Measurements from ENCODE around the gene ASCC2.

The ASCC2 gene

DNA sequence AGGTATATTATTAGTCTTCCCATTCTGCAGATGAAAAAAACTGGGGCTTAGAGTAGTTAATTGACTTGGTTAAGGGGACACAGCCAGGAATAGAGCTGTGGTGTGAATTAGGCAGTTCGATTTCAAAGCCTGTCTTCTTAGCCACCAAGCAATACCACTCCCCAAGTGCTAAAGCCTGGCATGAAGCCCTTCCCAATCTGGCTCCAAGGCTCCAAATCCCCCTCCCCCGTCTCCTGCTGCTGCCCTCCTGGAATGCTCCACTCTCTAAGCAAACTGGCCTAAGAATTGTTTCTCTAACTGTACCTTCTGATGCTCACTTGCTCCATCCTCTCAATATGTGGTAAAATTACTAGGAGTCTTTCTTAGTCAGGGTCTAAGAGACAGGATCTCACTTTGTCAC, 18.6 kb downstream of the ASCC2 start:
- H2AFZ ChIP-seq, result no peak overlapping the region
- no peaks in the 10 kb centered on the region for H3K4me1 ChIP-seq
- no peak overlapping the region for H3K4me3 ChIP-seq (ENCODE audit: low read depth, low read length)
- H3K27me3 ChIP-seq (ENCODE audit: control insufficient read depth, insufficient read depth, low read length), result no peaks in the 10 kb centered on the region
- H3K9me3 ChIP-seq (ENCODE audit: control insufficient read depth, low read length), result no peaks in the 10 kb centered on the region
- TF ChIP-seq, protein P1, sequence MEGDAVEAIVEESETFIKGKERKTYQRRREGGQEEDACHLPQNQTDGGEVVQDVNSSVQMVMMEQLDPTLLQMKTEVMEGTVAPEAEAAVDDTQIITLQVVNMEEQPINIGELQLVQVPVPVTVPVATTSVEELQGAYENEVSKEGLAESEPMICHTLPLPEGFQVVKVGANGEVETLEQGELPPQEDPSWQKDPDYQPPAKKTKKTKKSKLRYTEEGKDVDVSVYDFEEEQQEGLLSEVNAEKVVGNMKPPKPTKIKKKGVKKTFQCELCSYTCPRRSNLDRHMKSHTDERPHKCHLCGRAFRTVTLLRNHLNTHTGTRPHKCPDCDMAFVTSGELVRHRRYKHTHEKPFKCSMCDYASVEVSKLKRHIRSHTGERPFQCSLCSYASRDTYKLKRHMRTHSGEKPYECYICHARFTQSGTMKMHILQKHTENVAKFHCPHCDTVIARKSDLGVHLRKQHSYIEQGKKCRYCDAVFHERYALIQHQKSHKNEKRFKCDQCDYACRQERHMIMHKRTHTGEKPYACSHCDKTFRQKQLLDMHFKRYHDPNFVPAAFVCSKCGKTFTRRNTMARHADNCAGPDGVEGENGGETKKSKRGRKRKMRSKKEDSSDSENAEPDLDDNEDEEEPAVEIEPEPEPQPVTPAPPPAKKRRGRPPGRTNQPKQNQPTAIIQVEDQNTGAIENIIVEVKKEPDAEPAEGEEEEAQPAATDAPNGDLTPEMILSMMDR (IDR thresholded peaks at IDR 0.05), result no peak
- H3K36me3 ChIP-seq (ENCODE audit: control insufficient read depth, insufficient read depth, low read length), result no peaks in the 10 kb centered on the region
- no peak overlapping the region for H3K9ac ChIP-seq
- no peaks in the 10 kb centered on the region for H3K79me2 ChIP-seq
- H3K27ac ChIP-seq, result no peak overlapping the region
- H3K4me2 ChIP-seq (ENCODE audit: low read length), result no peak overlapping the region

DNA sequence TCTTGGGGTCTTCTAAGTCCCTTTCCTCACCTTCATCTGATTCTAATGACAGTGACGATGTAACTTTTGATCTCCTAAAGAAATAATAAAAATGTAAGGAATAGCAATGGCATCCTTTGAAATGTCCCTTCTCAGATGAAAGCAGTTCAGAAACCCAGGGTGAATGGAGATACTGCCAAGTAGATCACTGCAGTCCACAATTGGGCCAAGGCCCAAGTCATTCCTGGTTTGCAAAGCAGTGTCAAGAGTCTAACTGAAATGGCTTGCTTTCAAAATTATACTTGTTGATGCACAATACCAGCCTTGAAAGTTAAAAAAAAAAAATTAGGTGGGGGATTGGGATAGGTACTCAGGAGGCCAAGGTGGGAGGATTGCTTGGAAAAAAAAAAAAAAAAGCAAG, 20.4 kb downstream of the ASCC2 start:
- H3K4me2 ChIP-seq (ENCODE audit: low read length), result no peak overlapping the region
- no peak overlapping the region for H3K4me3 ChIP-seq (ENCODE audit: low read depth, low read length)
- no peak overlapping the region for H3K9ac ChIP-seq
- TF ChIP-seq, protein P1 (IDR thresholded peaks at IDR 0.05), result no peak
- H3K27ac ChIP-seq, result no peak overlapping the region
- no peaks in the 10 kb centered on the region for H3K36me3 ChIP-seq (ENCODE audit: control insufficient read depth, insufficient read depth, low read length)
- no peaks in the 10 kb centered on the region for H3K27me3 ChIP-seq (ENCODE audit: control insufficient read depth, insufficient read depth, low read length)
- no peaks in the 10 kb centered on the region for H3K79me2 ChIP-seq
- H2AFZ ChIP-seq, result no peak overlapping the region
- no peaks in the 10 kb centered on the region for H3K9me3 ChIP-seq (ENCODE audit: control insufficient read depth, low read length)
- H3K4me1 ChIP-seq, result no peaks in the 10 kb centered on the region

DNA sequence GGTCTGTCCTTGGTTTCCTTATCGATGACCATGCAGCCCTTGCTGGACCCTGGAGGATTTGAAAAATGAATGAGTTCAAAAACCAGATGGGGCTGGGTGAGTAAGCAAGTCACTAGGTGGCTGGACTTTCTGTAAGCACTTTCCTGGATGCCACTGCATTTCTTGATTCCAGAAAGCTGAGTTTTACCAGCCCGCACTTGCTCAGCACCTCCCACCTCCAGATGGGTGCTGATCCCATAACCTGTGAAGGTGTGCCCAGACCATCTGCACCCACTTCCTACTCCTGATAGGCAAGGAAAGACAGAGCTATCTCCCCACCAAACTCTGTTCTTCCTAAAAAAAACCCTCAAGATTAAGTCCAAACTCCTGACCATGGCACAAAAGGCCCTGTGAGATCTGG, 21.1 kb downstream of the ASCC2 start:
- no peaks in the 10 kb centered on the region for H3K4me1 ChIP-seq
- H3K27ac ChIP-seq, result no peak overlapping the region
- no peaks in the 10 kb centered on the region for H3K9me3 ChIP-seq (ENCODE audit: control insufficient read depth, low read length)
- no peak overlapping the region for H3K4me2 ChIP-seq (ENCODE audit: low read length)
- no peaks in the 10 kb centered on the region for H3K79me2 ChIP-seq
- no peak overlapping the region for H3K4me3 ChIP-seq (ENCODE audit: low read depth, low read length)
- H3K9ac ChIP-seq, result no peak overlapping the region
- no peaks in the 10 kb centered on the region for H3K27me3 ChIP-seq (ENCODE audit: control insufficient read depth, insufficient read depth, low read length)
- TF ChIP-seq, protein P1 (IDR thresholded peaks at IDR 0.05), result no peak
- no peaks in the 10 kb centered on the region for H3K36me3 ChIP-seq (ENCODE audit: control insufficient read depth, insufficient read depth, low read length)
- H2AFZ ChIP-seq, result no peak overlapping the region

DNA sequence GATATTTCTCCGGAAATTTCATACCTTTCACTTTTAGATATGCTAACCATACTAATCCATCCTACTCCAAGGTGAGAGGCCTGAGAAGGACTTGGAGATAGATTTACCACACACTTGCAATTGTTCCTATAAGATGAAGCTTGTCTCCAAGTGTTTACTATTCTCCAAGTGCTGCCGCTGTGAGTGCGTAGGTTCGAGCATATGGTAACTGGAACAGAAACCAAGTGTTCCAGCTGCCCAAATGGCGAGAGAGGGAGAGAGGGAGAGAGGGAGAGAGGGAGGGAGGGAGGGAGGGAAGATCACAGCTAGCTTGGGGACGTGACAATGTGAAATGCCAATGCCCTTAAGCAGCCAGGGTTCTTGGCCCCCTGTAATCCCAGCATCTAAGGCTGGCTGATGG, 21.5 kb downstream of the ASCC2 start:
- Histone ChIP-seq H2AFZ (no peak overlapping the region), H3K9ac (no peak overlapping the region), H3K4me3 (ENCODE audit: low read depth, low read length) (no peak overlapping the region), H3K79me2 (no peaks in the 10 kb centered on the region), H3K27me3 (ENCODE audit: control insufficient read depth, insufficient read depth, low read length) (no peaks in the 10 kb centered on the region), H3K4me2 (ENCODE audit: low read length) (no peak overlapping the region), H3K27ac (no peak overlapping the region), H3K9me3 (ENCODE audit: control insufficient read depth, low read length) (no peaks in the 10 kb centered on the region), H3K4me1 (no peaks in the 10 kb centered on the region), H3K36me3 (ENCODE audit: control insufficient read depth, insufficient read depth, low read length) (no peaks in the 10 kb centered on the region)
- TF ChIP-seq, protein P1 (IDR thresholded peaks at IDR 0.05), result no peak

DNA sequence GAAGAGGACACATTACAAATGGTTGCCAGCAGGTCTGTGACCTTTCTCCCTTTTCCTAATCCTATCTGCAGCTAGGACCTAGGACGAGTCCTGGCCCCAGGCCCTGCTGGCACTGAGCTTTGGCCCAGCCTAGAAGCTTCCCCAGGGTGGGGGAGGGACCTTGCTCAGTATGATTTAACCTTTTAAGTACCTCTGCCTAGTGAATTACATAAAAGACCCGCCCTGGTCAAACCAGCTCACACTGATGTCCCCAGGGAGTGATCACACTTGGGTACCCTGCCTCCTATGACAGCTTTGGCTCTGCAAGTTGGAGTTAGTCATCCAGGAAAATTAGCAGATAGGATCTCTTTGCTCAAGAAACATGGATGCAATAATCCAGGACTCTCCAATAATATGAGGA, 21.9 kb downstream of the ASCC2 start:
- no peak overlapping the region for H3K27ac ChIP-seq
- no peaks in the 10 kb centered on the region for H3K27me3 ChIP-seq (ENCODE audit: control insufficient read depth, insufficient read depth, low read length)
- TF ChIP-seq, protein P1 (IDR thresholded peaks at IDR 0.05), result no peak
- no peaks in the 10 kb centered on the region for H3K9me3 ChIP-seq (ENCODE audit: control insufficient read depth, low read length)
- H3K4me1 ChIP-seq, result no peaks in the 10 kb centered on the region
- H3K4me3 ChIP-seq (ENCODE audit: low read depth, low read length), result no peak overlapping the region
- no peaks in the 10 kb centered on the region for H3K36me3 ChIP-seq (ENCODE audit: control insufficient read depth, insufficient read depth, low read length)
- no peak overlapping the region for H3K9ac ChIP-seq
- no peak overlapping the region for H3K4me2 ChIP-seq (ENCODE audit: low read length)
- H3K79me2 ChIP-seq, result no peaks in the 10 kb centered on the region
- no peak overlapping the region for H2AFZ ChIP-seq
